HFF-Myc (cell line): ENCODE data around the gene ANO1.
"Not testable (repeated sequence)": the region's sequence is repeated elsewhere in the genome, so short reads cannot be mapped to it uniquely, and the experiment has no call there.

Experiments used
- DNase-seq: peaks from one replicate; pipeline ENCODE4 v3.0.0-alpha.2; 2011; ENCODE audit warnings: low read depth; ENCODE audit errors: extremely low read depth
- H3K4me3 ChIP-seq: replicated peaks from 2 replicates; pipeline ENCODE4 v1.5.1; 2011; ENCODE audit warnings: low read depth, mild to moderate bottlenecking, control low read depth, low read length
- CTCF ChIP-seq: IDR thresholded peaks from 2 replicates; pipeline ENCODE4 v1.5.1; 2012; ENCODE audit warnings: mild to moderate bottlenecking, low read depth, low read length, control low read depth; ENCODE audit errors: missing control alignments

ANO1 gene

GRCh38 chr11:70194792-70195791, 117.0 kb downstream of the ANO1 start:
- TF ChIP-seq CTCF: no peak

DNA sequence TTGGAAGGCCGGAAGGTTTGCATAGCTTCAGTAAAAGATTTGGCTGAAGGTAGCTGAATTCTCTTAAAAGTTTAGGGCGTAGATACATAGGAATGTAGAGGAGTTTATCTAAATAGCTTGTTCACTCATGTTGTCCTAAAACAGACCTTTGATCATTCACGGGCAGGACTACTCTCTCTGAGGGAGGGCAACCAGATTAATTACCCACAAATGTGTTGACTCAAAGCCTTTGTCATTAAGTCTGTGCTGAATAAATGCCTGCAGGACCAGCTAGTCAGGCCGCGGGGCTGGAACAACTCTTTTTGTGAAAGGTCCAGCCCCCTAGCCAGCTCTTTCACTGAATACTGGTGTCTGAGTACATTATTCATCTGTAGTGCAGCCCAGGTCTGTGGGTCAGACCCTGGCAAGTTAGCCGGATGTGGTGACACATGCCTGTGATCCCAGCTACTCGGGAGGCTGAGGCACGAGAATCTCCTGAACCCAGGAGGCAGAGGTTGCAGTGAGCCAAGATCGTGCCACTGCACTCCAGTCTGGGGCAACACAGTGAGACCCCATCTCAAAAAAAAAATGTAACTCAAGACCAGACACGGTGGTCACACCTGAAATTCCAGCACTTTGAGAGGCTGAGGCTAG, 122.2 kb downstream of the ANO1 start:
- DNase-seq: no peak
- no peak for TF ChIP-seq CTCF
- no peak overlapping the region for H3K4me3 ChIP-seq

More at GRCh38 chr11:70194792-70195791, 117.0 kb downstream of the ANO1 start:
- no peak overlapping the region for H3K4me3 ChIP-seq
- no peak for DNase-seq

GRCh38 chr11:70201047-70201446, 122.9 kb downstream of the ANO1 start:
- not testable (repeated sequence) for H3K4me3 ChIP-seq, DNase-seq

- no peak for DNase-seq
- no peak for TF ChIP-seq CTCF
- H3K4me3 ChIP-seq: peak overlapping the region; percentile 96
These were observed 124.1 kb downstream of the ANO1 start for GRCh38 chr11:70201882-70202861.

DNA sequence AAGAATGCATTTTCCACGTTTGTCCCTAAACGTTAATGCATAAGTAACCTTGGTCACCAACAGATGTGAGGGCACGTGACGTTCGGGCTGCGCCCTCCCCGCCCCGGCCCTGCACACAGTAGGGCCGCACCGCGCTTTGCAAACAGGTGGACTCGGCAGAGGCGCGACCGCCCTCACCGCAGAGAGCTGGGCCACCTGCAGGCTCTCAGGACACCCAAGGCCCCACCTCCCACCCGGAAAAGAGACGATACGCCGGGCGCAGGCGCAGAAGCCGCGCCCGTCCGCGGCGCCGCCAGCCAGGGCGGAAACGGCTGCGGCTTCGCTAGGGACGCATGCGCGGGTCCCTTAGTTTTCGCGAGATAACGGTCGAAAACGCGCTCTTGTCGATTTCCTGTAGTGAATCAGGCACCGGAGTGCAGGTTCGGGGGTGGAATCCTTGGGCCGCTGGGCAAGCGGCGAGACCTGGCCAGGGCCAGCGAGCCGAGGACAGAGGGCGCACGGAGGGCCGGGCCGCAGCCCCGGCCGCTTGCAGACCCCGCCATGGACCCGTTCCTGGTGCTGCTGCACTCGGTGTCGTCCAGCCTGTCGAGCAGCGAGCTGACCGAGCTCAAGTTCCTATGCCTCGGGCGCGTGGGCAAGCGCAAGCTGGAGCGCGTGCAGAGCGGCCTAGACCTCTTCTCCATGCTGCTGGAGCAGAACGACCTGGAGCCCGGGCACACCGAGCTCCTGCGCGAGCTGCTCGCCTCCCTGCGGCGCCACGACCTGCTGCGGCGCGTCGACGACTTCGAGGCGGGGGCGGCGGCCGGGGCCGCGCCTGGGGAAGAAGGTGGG, 125.0 kb downstream of the ANO1 start, which contains the start of gene FADD:
Gene FADD, plus strand, starts transcription at position 377 of the 831 bp plus-strand sequence. Its CDS starts 164 bp downstream, at position 541.
- peak within 1 kb of the TSS; percentile 96 for H3K4me3 ChIP-seq
- TF ChIP-seq CTCF: no peak
- peak; percentile 53 for DNase-seq

DNA sequence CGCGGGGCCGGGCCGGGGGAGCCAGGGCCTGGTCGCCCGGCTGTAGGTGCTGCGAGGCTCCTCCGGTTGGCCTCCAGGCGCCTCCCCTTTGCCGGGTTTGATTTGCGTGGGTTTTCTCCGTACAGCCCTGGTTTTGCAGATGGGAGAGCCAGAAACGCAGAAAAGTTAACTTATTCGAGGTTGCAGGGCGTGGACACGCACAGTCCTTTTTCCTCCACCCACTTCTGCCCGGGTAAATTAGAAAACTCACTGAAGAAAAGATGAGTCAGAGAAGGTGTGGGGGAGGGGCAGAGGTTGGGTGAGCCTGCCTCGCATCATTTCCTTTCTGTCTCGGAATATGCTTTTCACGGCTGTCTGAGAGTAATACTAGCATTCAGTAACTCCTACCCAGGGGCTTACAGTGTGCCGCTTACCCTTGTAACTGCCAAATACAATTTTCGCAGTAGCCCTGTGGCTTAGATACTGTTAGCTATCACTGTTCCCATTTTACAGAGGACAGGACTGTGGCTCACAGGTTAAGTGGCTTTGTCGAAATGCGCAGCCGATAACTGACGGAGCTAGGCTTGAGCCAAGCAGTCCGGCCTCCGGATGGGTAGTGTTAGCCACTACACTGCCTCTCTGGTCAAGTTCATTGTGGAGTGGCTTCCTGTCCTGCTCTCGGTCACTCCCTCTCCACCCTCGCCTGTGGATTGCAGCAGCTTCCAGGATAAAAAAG, 125.8 kb downstream of the ANO1 start:
- no peak for TF ChIP-seq CTCF
- peak overlapping the region; percentile 96 for H3K4me3 ChIP-seq
- peak; percentile 73 for DNase-seq
